Measurements from ENCODE around the gene VN1R5.

DNA sequence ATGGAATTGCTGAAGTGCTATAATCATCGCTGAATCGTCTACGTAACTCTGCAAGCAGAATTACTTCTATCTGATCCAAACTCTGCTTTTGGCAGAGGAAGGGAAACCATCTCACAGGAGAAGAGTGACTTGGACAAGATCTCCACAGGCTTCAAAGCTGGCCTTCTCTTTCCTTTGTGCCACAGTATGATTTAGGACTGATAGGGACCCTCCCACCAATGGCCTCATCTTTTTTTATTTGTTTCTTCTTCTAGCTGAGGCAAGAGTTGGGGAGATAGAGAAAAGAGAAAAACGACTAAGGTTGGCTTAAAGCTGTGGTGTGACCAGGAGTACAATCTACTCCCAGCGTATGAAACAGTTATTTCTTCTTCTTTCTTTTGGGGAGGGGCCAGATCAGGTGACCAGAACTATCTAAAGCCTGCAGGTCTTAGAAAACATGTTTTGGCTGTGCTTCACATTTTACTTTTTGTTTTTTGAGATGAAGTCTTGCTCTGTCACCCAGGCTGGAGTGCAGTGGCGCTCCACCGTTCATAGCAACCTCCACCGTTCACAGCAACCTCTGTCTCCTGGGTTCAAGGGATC lies 40.8 kb downstream of the VN1R5 start:
- TF ChIP-seq, protein P1, sequence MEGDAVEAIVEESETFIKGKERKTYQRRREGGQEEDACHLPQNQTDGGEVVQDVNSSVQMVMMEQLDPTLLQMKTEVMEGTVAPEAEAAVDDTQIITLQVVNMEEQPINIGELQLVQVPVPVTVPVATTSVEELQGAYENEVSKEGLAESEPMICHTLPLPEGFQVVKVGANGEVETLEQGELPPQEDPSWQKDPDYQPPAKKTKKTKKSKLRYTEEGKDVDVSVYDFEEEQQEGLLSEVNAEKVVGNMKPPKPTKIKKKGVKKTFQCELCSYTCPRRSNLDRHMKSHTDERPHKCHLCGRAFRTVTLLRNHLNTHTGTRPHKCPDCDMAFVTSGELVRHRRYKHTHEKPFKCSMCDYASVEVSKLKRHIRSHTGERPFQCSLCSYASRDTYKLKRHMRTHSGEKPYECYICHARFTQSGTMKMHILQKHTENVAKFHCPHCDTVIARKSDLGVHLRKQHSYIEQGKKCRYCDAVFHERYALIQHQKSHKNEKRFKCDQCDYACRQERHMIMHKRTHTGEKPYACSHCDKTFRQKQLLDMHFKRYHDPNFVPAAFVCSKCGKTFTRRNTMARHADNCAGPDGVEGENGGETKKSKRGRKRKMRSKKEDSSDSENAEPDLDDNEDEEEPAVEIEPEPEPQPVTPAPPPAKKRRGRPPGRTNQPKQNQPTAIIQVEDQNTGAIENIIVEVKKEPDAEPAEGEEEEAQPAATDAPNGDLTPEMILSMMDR (IDR thresholded peaks at IDR 0.05 in 8 of 11, conservative IDR thresholded peaks at IDR 0.05 in 3 of 11): no peak
- TF ChIP-seq POLR2A (IDR thresholded peaks at IDR 0.05): no peak
- TF ChIP-seq POLR2AphosphoS5 (IDR thresholded peaks at IDR 0.05): no peak
